Aorta (tissue), 5 donors: ENCODE results near the gene ACTN2. TPM values are rescaled to one million over a fixed set of nuclear protein-coding genes. Genes with fewer than 3 reads are reported as not detected.

ENCODE experiments used
- ATAC-seq: fragments of 200-7000 bp; cut with Tn5 transposase; one replicate; pipeline ENCODE4 v1.9.1; 2022; ENCODE audit warnings: moderate library complexity; ENCODE audit not compliant: low FRiP score
- DNase-seq, 2 donors: peaks; one replicate each; pipeline ENCODE4 v3.0.0-alpha.2; 2020
- H3K27ac ChIP-seq, 2 donors: one replicate each; pipeline ENCODE4 v1.5.1; 2013; ENCODE audit warnings: low read length in 2 of 2, mild to moderate bottlenecking in 2 of 2, moderate library complexity in 2 of 2, control low read depth in 1 of 2, inconsistent platforms in 1 of 2, low read depth in 1 of 2
- H3K27me3 ChIP-seq, 2 donors: one replicate each; pipeline ENCODE4 v1.6.1; 2013; ENCODE audit warnings: control low read depth in 1 of 2, low read length in 1 of 2, mild to moderate bottlenecking in 1 of 2, moderate library complexity in 1 of 2; ENCODE audit not compliant: insufficient read depth in 2 of 2, control insufficient read depth in 1 of 2
- H3K36me3 ChIP-seq, 2 donors: one replicate each; pipeline ENCODE4 v1.6.1; 2013; ENCODE audit warnings: control low read depth in 1 of 2, low read length in 1 of 2, mild to moderate bottlenecking in 1 of 2; ENCODE audit not compliant: insufficient read depth in 2 of 2, control insufficient read depth in 1 of 2
- H3K4me1 ChIP-seq, 2 donors: one replicate each; pipeline ENCODE4 v1.6.1; 2013; ENCODE audit warnings: low read length in 2 of 2, control low read depth in 1 of 2, mild to moderate bottlenecking in 1 of 2, moderate library complexity in 1 of 2; ENCODE audit not compliant: insufficient read depth in 2 of 2, control insufficient read depth in 1 of 2
- H3K4me3 ChIP-seq, 2 donors: one replicate each; pipeline ENCODE4 v1.5.1; 2013; ENCODE audit warnings: low read length in 2 of 2, control low read depth in 1 of 2, mild to moderate bottlenecking in 1 of 2
- H3K9me3 ChIP-seq: one replicate; pipeline ENCODE4 v1.6.1; 2013; ENCODE audit warnings: mild to moderate bottlenecking, low read length; ENCODE audit not compliant: control insufficient read depth
- WGBS, 2 donors: extraction: QIAGEN DNeasy Blood & Tissue Kit; methylation state at CpG; one replicate each; pipeline ENCODE4 v1.1.7; 2013; 5-methylcytosine and 5-hydroxymethylcytosine counted together
- intact Hi-C, 2 donors: fragments of 100-400 bp; cut with DNase I; formaldehyde crosslinking; loops; one replicate each; pipeline versions ENCODE4 v1.14.2 to v1.15.0; 2022
- polyA plus RNA-seq, 2 donors: library from polyadenylated mRNA; stranded (reverse); fragments of 200-250 nt; gene quantifications; one replicate each; pipeline ENCODE4 v1.2.3, GENCODE V29; 2013
- total RNA-seq, 2 donors: library from RNA; stranded (reverse); fragmentation: NEBNext Ultra II Directional; extraction: Animal tissue kit (Norgen Biotek cat#: 25700); gene quantifications; one replicate each; pipeline ENCODE4 v1.2.1, GENCODE V29; 2021
- donor health status: healthy with polysubstance abuse.
- donor health status: Bipolar disorder and iron deficiency.
- donor health status: DM: no; HTN: no; CAD: no.
- donor health status: DM: no; HTN: no; CAD: no.
- donor health status: DM: yes; HTN: yes; CAD: no.

ACTN2 gene
- total and polyA plus RNA-seq, 4 donors: 3.0 to 40.5 (median 27.9) TPM

GRCh38 chr1:236761397-236762132 is 75.3 kb downstream of the ACTN2 start:
- 67 to 77% methylated on average over 5 of the region's 5 CpGs for WGBS, 2 donors
- ATAC-seq (no peak), DNase-seq (no peak)
- no peaks in the 10 kb centered on the region for H3K27me3 ChIP-seq
- no peak overlapping the region for H3K4me3 ChIP-seq
- H3K9me3 ChIP-seq: no peaks in the 10 kb centered on the region
- peaks cover 2 to 9% of the 10 kb centered on the region in 2 donors for H3K36me3 ChIP-seq
- no peaks in the 10 kb centered on the region for H3K4me1 ChIP-seq
- intact Hi-C loops: no loop called here
- H3K27ac ChIP-seq: no peak overlapping the region

DNA sequence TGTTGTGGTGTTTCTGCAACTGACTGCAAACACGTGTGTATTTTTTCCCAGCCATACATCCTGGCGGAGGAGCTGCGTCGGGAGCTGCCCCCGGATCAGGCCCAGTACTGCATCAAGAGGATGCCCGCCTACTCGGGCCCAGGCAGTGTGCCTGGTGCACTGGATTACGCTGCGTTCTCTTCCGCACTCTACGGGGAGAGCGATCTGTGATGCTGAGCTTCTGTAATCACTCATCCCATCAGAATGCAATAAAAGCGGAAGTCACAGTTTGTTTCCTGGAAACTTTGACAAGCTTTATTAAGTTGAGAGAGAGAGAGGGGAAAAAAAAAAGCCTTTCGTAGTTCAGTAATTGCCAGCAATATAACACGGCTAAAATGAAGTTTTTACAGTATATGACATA is 76.1 kb downstream of the ACTN2 start:
- intact Hi-C loops: no loop called here
- no peak for ATAC-seq
- H3K27ac ChIP-seq: no peak overlapping the region
- WGBS, 2 donors: 85 to 86% methylated on average over 15 of the region's 15 CpGs
- peaks cover under 1 to 6% of the 10 kb centered on the region in 2 donors for H3K36me3 ChIP-seq
- no peak overlapping the region for H3K4me3 ChIP-seq
- no peaks in the 10 kb centered on the region for H3K9me3 ChIP-seq
- DNase-seq: no peak
- no peaks in the 10 kb centered on the region for H3K27me3 ChIP-seq
- no peaks in the 10 kb centered on the region for H3K4me1 ChIP-seq

DNA sequence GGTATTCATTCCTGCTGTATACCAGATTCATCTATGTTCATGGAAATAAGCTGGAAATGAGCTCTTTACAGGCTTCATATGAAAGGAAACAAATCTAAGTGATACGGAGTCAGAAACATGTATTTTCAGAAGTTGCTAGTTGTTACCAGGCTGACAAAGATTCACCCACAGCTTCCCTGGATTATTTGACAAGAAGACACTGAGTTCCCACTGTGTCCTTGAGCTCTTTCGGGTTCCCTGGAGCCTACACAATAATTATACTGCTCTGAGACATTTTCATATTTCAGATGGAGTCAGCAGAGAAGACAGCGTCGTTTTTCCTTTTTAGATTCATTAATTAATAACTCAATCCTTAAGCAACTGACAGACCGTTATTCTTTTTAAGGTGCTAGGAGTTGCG is 79.5 kb downstream of the ACTN2 start:
- DNase-seq (no peak), ATAC-seq (no peak)
- Histone ChIP-seq H3K36me3 (peaks cover 0 to 4% of the 10 kb centered on the region in 2 donors), H3K4me3 (no peak overlapping the region), H3K9me3 (no peaks in the 10 kb centered on the region), H3K27me3 (no peaks in the 10 kb centered on the region), H3K4me1 (no peaks in the 10 kb centered on the region), H3K27ac (no peak overlapping the region)
- intact Hi-C loops: no loop called here
- WGBS, 2 donors: 49 to 59% methylated on average over 6 of the region's 6 CpGs

DNA sequence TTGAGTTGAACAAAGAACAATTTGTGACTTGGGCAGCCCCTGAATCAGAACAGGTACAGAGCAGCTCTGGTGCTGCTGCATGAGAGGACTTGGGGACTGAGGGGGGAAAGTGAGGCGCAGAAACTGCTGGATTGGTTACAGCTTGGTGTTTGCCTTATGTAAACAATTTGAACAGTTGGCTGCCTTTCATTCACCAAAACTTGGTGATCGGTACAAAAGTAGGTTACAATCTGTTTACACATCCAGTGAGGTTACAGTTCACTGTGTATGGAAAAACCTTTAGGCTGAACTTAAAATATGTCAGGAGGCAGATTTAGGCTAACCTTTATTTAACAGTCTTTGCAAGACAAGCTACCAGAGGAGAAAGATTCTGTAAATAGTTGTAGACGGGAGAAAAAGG is 80.2 kb downstream of the ACTN2 start:
- H3K27ac ChIP-seq: no peak overlapping the region

GRCh38 chr1:236767276-236767675 is 81.0 kb downstream of the ACTN2 start:
- ATAC-seq (no peak), DNase-seq (no peak)
- intact Hi-C loops: no loop called here
- Histone ChIP-seq H3K27me3 (no peaks in the 10 kb centered on the region), H3K27ac (no peak overlapping the region), H3K9me3 (no peaks in the 10 kb centered on the region), H3K36me3 (peaks cover 0 to 3% of the 10 kb centered on the region in 2 donors), H3K4me1 (no peaks in the 10 kb centered on the region), H3K4me3 (no peak overlapping the region)
- WGBS, 2 donors: 51 to 64% methylated on average over 6 of the region's 6 CpGs

More for the DNA sequence above, 80.2 kb downstream of the ACTN2 start:
- no peak for DNase-seq
- H3K9me3 ChIP-seq: no peaks in the 10 kb centered on the region
- no peaks in the 10 kb centered on the region for H3K4me1 ChIP-seq
- intact Hi-C loops: no loop called here
- no peak for ATAC-seq
- H3K36me3 ChIP-seq: peaks cover 0 to 4% of the 10 kb centered on the region in 2 donors
- H3K4me3 ChIP-seq: no peak overlapping the region
- no peaks in the 10 kb centered on the region for H3K27me3 ChIP-seq
- 62 to 66% methylated on average over 3 of the region's 3 CpGs for WGBS, 2 donors

DNA sequence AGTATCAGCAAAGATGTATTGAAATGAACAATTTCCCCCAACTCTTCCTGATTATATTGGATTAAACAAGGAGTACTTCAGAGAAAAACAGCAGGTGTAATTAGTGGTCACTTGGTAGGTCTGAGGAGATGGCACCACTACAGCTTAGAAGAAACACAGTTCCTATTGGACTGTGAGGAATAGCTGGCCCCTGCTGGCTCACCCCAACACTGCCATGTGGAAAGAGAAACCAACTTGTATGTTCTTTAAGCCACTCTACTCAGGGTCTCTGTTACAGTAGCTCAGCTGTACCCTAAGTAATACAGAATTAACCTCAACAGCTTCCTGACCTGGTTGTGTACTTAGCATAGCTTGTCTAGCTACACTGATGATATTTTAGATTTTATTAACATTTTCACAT is 82.3 kb downstream of the ACTN2 start:
- H3K9me3 ChIP-seq: no peaks in the 10 kb centered on the region
- H3K4me3 ChIP-seq: no peak overlapping the region
- ATAC-seq (no peak), DNase-seq (no peak)
- no peak overlapping the region for H3K27ac ChIP-seq
- H3K4me1 ChIP-seq: no peaks in the 10 kb centered on the region
- H3K27me3 ChIP-seq: no peaks in the 10 kb centered on the region
- no peaks in the 10 kb centered on the region for H3K36me3 ChIP-seq
- intact Hi-C loops: no loop called here

DNA sequence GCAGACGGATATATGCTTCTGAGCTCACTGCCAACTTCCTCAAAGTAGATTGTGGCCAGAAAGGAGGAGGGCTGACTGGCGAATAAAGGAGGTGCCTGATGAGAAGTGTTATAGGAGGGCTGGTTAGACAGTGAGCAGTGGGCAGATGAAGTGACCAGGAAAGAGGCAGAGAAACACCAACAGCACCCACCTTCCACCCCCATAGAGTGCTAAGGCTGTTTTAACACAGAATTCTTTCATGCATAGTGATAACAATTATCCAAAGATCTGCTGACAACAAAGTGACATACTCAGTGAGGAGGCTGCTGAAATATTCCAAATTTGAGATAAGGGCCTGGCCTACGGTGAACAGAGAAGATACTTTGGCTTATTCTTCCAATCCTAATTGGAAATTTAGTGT is 87.6 kb downstream of the ACTN2 start:
- H3K27me3 ChIP-seq: no peaks in the 10 kb centered on the region
- H3K27ac ChIP-seq: no peak overlapping the region
- H3K4me3 ChIP-seq: no peak overlapping the region
- intact Hi-C loops: loop anchor here (2.0 to 10.0 kb wide), 3 partner anchors 162 to 669 kb away; no protein-coding TSS in a partner anchor
- no peaks in the 10 kb centered on the region for H3K4me1 ChIP-seq
- ATAC-seq: no peak
- DNase-seq: no peak
- no peaks in the 10 kb centered on the region for H3K9me3 ChIP-seq
- WGBS, 2 donors: 76 to 77% methylated on average over 3 of the region's 3 CpGs
- no peaks in the 10 kb centered on the region for H3K36me3 ChIP-seq

DNA sequence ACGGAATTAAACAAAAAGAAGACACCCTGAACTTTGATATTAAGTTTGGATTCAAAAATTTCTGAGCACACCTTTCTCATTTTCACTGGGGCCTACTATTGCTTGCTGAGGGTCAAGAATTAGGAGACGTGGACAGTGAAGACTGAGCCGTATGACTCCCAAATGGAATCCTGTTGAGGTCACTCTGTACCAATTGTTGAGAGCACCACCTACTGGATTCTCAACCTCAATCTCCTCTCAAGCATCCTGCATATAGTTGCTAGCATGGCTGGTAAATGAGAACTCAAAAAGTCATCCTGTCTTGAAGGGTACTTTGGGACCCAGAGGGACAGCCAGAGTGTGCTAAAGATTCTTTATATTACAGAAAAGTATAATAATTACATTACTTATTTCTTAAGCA is 88.6 kb downstream of the ACTN2 start:
- H3K9me3 ChIP-seq: peaks cover 3% of the 10 kb centered on the region
- H3K4me1 ChIP-seq: no peaks in the 10 kb centered on the region
- ATAC-seq: no peak
- H3K27ac ChIP-seq: no peak overlapping the region
- no peak overlapping the region for H3K4me3 ChIP-seq
- no peaks in the 10 kb centered on the region for H3K36me3 ChIP-seq
- no peak for DNase-seq
- intact Hi-C loops: loop anchor here (2.0 to 10.0 kb wide), 3 partner anchors 163 to 670 kb away; no protein-coding TSS in a partner anchor
- 31 to 35% methylated on average over 3 of the region's 3 CpGs for whole genome bisulfite sequencing, 2 donors
- no peaks in the 10 kb centered on the region for H3K27me3 ChIP-seq

DNA sequence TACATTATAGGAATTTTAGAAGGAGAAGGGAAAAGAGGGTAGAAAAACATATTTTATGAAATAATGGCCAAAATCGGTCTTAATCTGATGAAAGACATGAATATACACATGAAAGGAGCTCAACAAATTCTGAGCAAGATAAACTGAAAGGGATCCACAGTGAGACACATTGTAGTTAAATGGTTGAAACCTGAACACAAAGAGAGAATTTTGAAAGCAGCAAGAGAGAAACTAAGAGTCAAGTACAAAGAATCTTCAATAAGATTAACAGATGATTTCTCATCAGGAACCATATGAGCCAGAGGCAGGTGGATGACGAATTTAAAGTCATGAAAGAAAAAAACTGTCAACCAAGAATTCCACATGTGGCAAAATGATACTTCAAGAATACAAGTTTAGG is 93.0 kb downstream of the ACTN2 start:
- intact Hi-C loops: loop anchor here in 1 of 2 donors (10.0 kb wide), 1 partner anchor 675 kb away; no protein-coding TSS in a partner anchor
- Histone ChIP-seq H3K4me3 (no peak overlapping the region), H3K36me3 (no peaks in the 10 kb centered on the region), H3K27ac (no peak overlapping the region), H3K9me3 (peaks cover 3% of the 10 kb centered on the region), H3K4me1 (no peaks in the 10 kb centered on the region), H3K27me3 (no peaks in the 10 kb centered on the region)
- ATAC-seq: no peak
- no peak for DNase-seq
- WGBS, 2 donors: 82 to 86% methylated on average over 2 of the region's 2 CpGs
